Liver (tissue), 9 donors: ENCODE data around the gene NAXD. TPM values are rescaled to one million over a fixed set of nuclear protein-coding genes. Genes with fewer than 3 reads are reported as not detected.

Experiments
- DNase-seq: peaks from one replicate; pipeline ENCODE4 v3.0.0-alpha.2; 2017; ENCODE audit warnings: low spot score
- H3K27ac ChIP-seq, 2 donors: one replicate each; pipeline ENCODE4 v1.7.0; 2013; ENCODE audit warnings: inconsistent platforms in 2 of 2, low read length in 2 of 2, control low read depth in 1 of 2, low read depth in 1 of 2, mild to moderate bottlenecking in 1 of 2
- H3K27me3 ChIP-seq, 4 donors: one replicate each; pipeline versions ENCODE4 v1.6.1 to v1.7.0; 2013; ENCODE audit warnings: low read length in 3 of 4, inconsistent platforms in 1 of 4, mild to moderate bottlenecking in 1 of 4, moderate library complexity in 1 of 4; ENCODE audit not compliant: control insufficient read depth in 4 of 4, insufficient read depth in 4 of 4
- H3K36me3 ChIP-seq, 4 donors: one replicate each; pipeline versions ENCODE4 v1.6.1 to v1.7.0; 2013; ENCODE audit warnings: low read length in 3 of 4, mild to moderate bottlenecking in 3 of 4, low read depth in 1 of 4, moderate library complexity in 1 of 4; ENCODE audit not compliant: control insufficient read depth in 4 of 4, insufficient read depth in 3 of 4
- H3K4me1 ChIP-seq, 4 donors: one replicate each; pipeline versions ENCODE4 v1.6.1 to v1.7.0; 2013; ENCODE audit warnings: low read length in 3 of 4, mild to moderate bottlenecking in 3 of 4, moderate library complexity in 1 of 4; ENCODE audit not compliant: control insufficient read depth in 4 of 4, insufficient read depth in 4 of 4
- H3K4me3 ChIP-seq, 3 donors: one replicate each; pipeline versions ENCODE4 v1.6.1 to v1.7.0; 2013; ENCODE audit warnings: low read length in 3 of 3, control low read depth in 1 of 3, low read depth in 1 of 3, mild to moderate bottlenecking in 1 of 3
- H3K9ac ChIP-seq, 2 donors: one replicate each; pipeline ENCODE4 v1.7.0; 2013; ENCODE audit warnings: low read length in 2 of 2, mild to moderate bottlenecking in 2 of 2, moderate library complexity in 2 of 2, control low read depth in 1 of 2, low read depth in 1 of 2
- H3K9me3 ChIP-seq, 4 donors: one replicate each; pipeline versions ENCODE4 v1.6.1 to v1.7.0; 2013; ENCODE audit warnings: low read length in 3 of 4; ENCODE audit not compliant: control insufficient read depth in 4 of 4
- CTCF ChIP-seq: fragments of 150-350 bp; IDR thresholded peaks from 2 replicates; pipeline ENCODE4 v1.5.1; 2017; ENCODE audit warnings: improper control_type of control experiment, low read depth, low read length; ENCODE audit not compliant: missing input control
- EGR1 ChIP-seq, 2 donors: IDR thresholded peaks; 2 replicates each; pipeline ENCODE4 v1.6.1; 2016 to 2018; ENCODE audit warnings: antibody characterized with exemption in 2 of 2, low read depth in 2 of 2
- FOXA1 ChIP-seq: IDR thresholded peaks from 2 replicates; pipeline ENCODE4 v1.6.1; 2016; ENCODE audit warnings: antibody characterized with exemption
- FOXA2 ChIP-seq: IDR thresholded peaks from 2 replicates; pipeline ENCODE4 v1.6.1; 2016; ENCODE audit warnings: antibody characterized with exemption
- GABPA ChIP-seq, 2 donors: IDR thresholded peaks in 1 of 2; conservative IDR thresholded peaks in 1 of 2; 2 replicates each; pipeline ENCODE4 v1.6.1; 2016; ENCODE audit warnings: antibody characterized with exemption in 2 of 2, mild to moderate bottlenecking in 1 of 2, moderate library complexity in 1 of 2
- HNF4A ChIP-seq, 2 donors: conservative IDR thresholded peaks; 2 replicates each; pipeline ENCODE4 v1.6.1; 2016; ENCODE audit warnings: antibody characterized with exemption in 2 of 2, mild to moderate bottlenecking in 2 of 2
- HNF4G ChIP-seq: IDR thresholded peaks from 2 replicates; pipeline ENCODE4 v1.6.1; 2016; ENCODE audit warnings: antibody characterized with exemption
- JUND ChIP-seq, 2 donors: IDR thresholded peaks; 2 replicates each; pipeline ENCODE4 v1.6.1; 2016; ENCODE audit warnings: antibody characterized with exemption in 2 of 2
- RAD21 ChIP-seq, 2 donors: IDR thresholded peaks; 2 replicates each; pipeline ENCODE4 v1.6.1; 2016; ENCODE audit warnings: antibody characterized with exemption in 2 of 2, mild to moderate bottlenecking in 2 of 2
- REST ChIP-seq: IDR thresholded peaks from 2 replicates; pipeline ENCODE4 v1.6.1; 2016; ENCODE audit warnings: antibody characterized with exemption, mild to moderate bottlenecking
- RXRA ChIP-seq, 2 donors: IDR thresholded peaks; 2 replicates each; pipeline ENCODE4 v1.6.1; 2017 to 2018; ENCODE audit warnings: antibody characterized with exemption in 2 of 2, mild to moderate bottlenecking in 1 of 2
- SP1 ChIP-seq: IDR thresholded peaks from 2 replicates; pipeline ENCODE4 v1.6.1; 2018; ENCODE audit warnings: antibody characterized with exemption, mild to moderate bottlenecking
- YY1 ChIP-seq: IDR thresholded peaks from 2 replicates; pipeline ENCODE4 v1.6.1; 2016; ENCODE audit warnings: antibody characterized with exemption, mild to moderate bottlenecking
- WGBS: extraction: QIAGEN DNeasy Blood & Tissue Kit; methylation state at CpG from one replicate; pipeline ENCODE4 v1.1.7; 2013; 5-methylcytosine and 5-hydroxymethylcytosine counted together
- polyA plus RNA-seq, 2 donors: library from polyadenylated mRNA; stranded (reverse) in 1 of 2; unstranded in 1 of 2; fragments of 200-250 nt in 1 of 2; fragments of >200 nt in 1 of 2; fragmentation: Nextera tagmentation in 1 of 2; extraction: Ambion mirVana in 1 of 2; gene quantifications; one replicate each; pipeline versions ENCODE4 v1.2.1 to v1.2.3, GENCODE V29; 2013 to 2015
- total RNA-seq, 2 donors: library from RNA; depleted of rRNA; stranded (reverse); fragments of >200 nt; gene quantifications; one replicate each; pipeline ENCODE4 v1.2.3, GENCODE V29; 2014
- TF ChIP-seq, protein P1 (sequence below): IDR thresholded peaks from 2 replicates; pipeline ENCODE4 v1.6.1; 2016; ENCODE audit warnings: antibody characterized with exemption
- TF ChIP-seq, protein P2 (sequence below): IDR thresholded peaks from 2 replicates; pipeline ENCODE4 v1.6.1; 2016; ENCODE audit warnings: antibody characterized with exemption
- donor health status: healthy.
- donor health status: healthy.
- donor health status: healthy.
- donor health status: healthy.
- donor health status: healthy.

The NAXD gene
- total and polyA plus RNA-seq, 4 donors = 19.0 to 40.5 (median 27.6) TPM

DNA sequence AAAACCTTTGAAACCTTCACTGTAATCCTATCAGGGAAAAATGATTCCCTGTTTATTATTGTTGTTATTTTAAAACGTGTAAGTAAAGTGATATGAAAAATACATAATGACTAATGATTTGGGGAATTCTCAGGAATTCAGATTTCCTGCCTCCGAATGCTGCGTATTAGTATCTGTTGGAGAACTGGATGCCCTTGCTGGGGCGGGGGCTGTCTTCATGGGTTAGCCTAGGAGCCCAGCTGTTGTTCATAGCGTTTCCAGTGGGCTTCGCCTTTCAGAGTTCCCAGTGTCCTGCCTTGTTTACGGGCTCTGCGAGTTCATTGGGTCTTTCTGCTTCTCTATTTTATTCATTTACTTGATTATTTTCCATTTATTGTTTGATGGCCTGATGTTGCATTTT lies 18.4 kb downstream of the NAXD start:
- H3K9me3 ChIP-seq = no peaks in the 10 kb centered on the region
- no peaks in the 10 kb centered on the region for H3K27me3 ChIP-seq
- H3K9ac ChIP-seq = no peak overlapping the region
- DNase-seq = no peak
- no peak overlapping the region for H3K27ac ChIP-seq
- peaks cover 17 to 57% (median 42%) of the 10 kb centered on the region in 4 donors for H3K36me3 ChIP-seq
- 92% methylated on average over 8 of the region's 8 CpGs for WGBS
- no peak overlapping the region for H3K4me3 ChIP-seq
- H3K4me1 ChIP-seq = peaks cover 0 to 24% (median 9%) of the 10 kb centered on the region in 4 donors
- no peak for TF ChIP-seq RAD21 (IDR thresholded peaks at IDR 0.05)
- no peak for TF ChIP-seq HNF4A (conservative IDR thresholded peaks at IDR 0.05)
- TF ChIP-seq HNF4G = no peak
- TF ChIP-seq CTCF = no peak
- TF ChIP-seq JUND (IDR thresholded peaks at IDR 0.05) = no peak
- no peak for TF ChIP-seq SP1
- no peak for TF ChIP-seq YY1
- TF ChIP-seq REST = no peak
- TF ChIP-seq GABPA (IDR thresholded peaks at IDR 0.05 in 1 of 2, conservative IDR thresholded peaks at IDR 0.05 in 1 of 2) = no peak
- TF ChIP-seq FOXA1 = no peak

- H3K27me3 ChIP-seq = no peaks in the 10 kb centered on the region
- TF ChIP-seq CTCF (no peak), HNF4G (no peak), REST (no peak), FOXA1 (no peak), YY1 (no peak), HNF4A (conservative IDR thresholded peaks at IDR 0.05) (no peak), FOXA2 (no peak), GABPA (IDR thresholded peaks at IDR 0.05 in 1 of 2, conservative IDR thresholded peaks at IDR 0.05 in 1 of 2) (no peak), RXRA (IDR thresholded peaks at IDR 0.05) (no peak), JUND (IDR thresholded peaks at IDR 0.05) (no peak), EGR1 (IDR thresholded peaks at IDR 0.05; ENCODE audit: low read depth in 2 of 2) (no peak)
- TF ChIP-seq, protein P1, sequence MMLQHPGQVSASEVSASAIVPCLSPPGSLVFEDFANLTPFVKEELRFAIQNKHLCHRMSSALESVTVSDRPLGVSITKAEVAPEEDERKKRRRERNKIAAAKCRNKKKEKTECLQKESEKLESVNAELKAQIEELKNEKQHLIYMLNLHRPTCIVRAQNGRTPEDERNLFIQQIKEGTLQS = no peak
- TF ChIP-seq, protein P2, sequence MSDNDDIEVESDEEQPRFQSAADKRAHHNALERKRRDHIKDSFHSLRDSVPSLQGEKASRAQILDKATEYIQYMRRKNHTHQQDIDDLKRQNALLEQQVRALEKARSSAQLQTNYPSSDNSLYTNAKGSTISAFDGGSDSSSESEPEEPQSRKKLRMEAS = no peak
- H3K4me3 ChIP-seq = no peak overlapping the region
- peaks cover 16 to 59% (median 42%) of the 10 kb centered on the region in 4 donors for H3K36me3 ChIP-seq
- H3K9me3 ChIP-seq = no peaks in the 10 kb centered on the region
- WGBS = 87% methylated on average over 19 of the region's 19 CpGs
- H3K27ac ChIP-seq = no peak overlapping the region
- H3K4me1 ChIP-seq = peaks cover 0 to 24% (median 11%) of the 10 kb centered on the region in 4 donors
- no peak for DNase-seq
- H3K9ac ChIP-seq = no peak overlapping the region
These were observed 19.2 kb downstream of the NAXD start for GRCh38 chr13:110634558-110634957.
